Activated naive CD8-positive, alpha-beta T cell treated with anti-CD3 and anti-CD28 coated beads, Interleukin-2, amount 50 U/mL, for 24 hours (primary cell): ENCODE data around the gene SLC9A9.

Experiments used
- ATAC-seq: fragments of 150-1000 bp; cut with Tn5 transposase; one replicate; pipeline ENCODE4 v1.10.0; 2021
- DNase-seq: peaks from one replicate; pipeline ENCODE4 v3.0.0; 2021
- H3K27ac Mint-ChIP-seq: one replicate; pipeline ENCODE4 v1.8.0; 2021; ENCODE audit warnings: mild to moderate bottlenecking, mixed read lengths
- H3K27me3 Mint-ChIP-seq: one replicate; pipeline ENCODE4 v1.8.0; 2021; ENCODE audit warnings: mixed read lengths
- H3K36me3 Mint-ChIP-seq: one replicate; pipeline ENCODE4 v1.8.0; 2021; ENCODE audit warnings: low read depth, mixed read lengths
- H3K4me1 Mint-ChIP-seq: one replicate; pipeline ENCODE4 v1.8.0; 2021; ENCODE audit warnings: mixed read lengths
- H3K4me3 Mint-ChIP-seq: one replicate; pipeline ENCODE4 v1.8.0; 2021; ENCODE audit warnings: mild to moderate bottlenecking, moderate library complexity, mixed read lengths
- H3K9me3 Mint-ChIP-seq: one replicate; pipeline ENCODE4 v1.8.0; 2021; ENCODE audit warnings: mixed read lengths

Gene SLC9A9

GRCh38 chr3:143265501-143266070 is 582.7 kb downstream of the SLC9A9 start:
- no peak for DNase-seq
- peaks cover 13% of the 10 kb centered on the region for H3K4me1 Mint-ChIP-seq
- H3K9me3 Mint-ChIP-seq: no peaks in the 10 kb centered on the region
- no peak for ATAC-seq
- H3K27ac Mint-ChIP-seq: no peak overlapping the region
- H3K27me3 Mint-ChIP-seq: no peaks in the 10 kb centered on the region
- no peak overlapping the region for H3K4me3 Mint-ChIP-seq
- H3K36me3 Mint-ChIP-seq: peaks cover 4% of the 10 kb centered on the region

- ATAC-seq: no peak
Measured at GRCh38 chr3:143263852-143264513, 584.3 kb downstream of the SLC9A9 start.

DNA sequence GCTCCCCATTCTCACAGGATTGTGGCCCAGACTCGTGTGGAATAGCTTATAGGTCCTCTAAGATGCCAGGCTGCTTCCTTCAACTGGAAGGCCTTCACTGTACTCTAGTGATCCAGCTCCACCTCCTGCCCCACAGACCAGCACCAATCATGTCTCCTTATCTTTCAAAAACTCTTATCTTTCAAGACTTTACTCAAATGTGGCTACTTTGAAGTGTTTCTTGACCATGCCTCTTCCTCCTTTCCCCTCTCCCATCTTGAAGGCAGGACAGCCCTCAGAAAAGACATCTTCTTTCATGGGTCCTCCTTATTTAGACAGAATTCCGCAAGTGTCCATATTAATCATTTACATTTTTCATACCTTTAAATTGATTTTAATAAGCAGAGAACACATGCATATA is 586.4 kb downstream of the SLC9A9 start:
- Mint-ChIP-seq H3K27me3 (no peaks in the 10 kb centered on the region), H3K36me3 (peaks cover 4% of the 10 kb centered on the region), H3K27ac (no peak overlapping the region), H3K4me3 (no peak overlapping the region), H3K4me1 (peaks cover 8% of the 10 kb centered on the region), H3K9me3 (no peaks in the 10 kb centered on the region)
- no peak for DNase-seq
- ATAC-seq: no peak

More at GRCh38 chr3:143263852-143264513, 584.3 kb downstream of the SLC9A9 start:
- Mint-ChIP-seq H3K27ac (no peak overlapping the region), H3K4me3 (no peak overlapping the region), H3K36me3 (peaks cover 4% of the 10 kb centered on the region), H3K27me3 (no peaks in the 10 kb centered on the region), H3K4me1 (peaks cover 13% of the 10 kb centered on the region), H3K9me3 (no peaks in the 10 kb centered on the region)
- DNase-seq: no peak

GRCh38 chr3:143258692-143259091 is 589.6 kb downstream of the SLC9A9 start:
- no peaks in the 10 kb centered on the region for H3K36me3 Mint-ChIP-seq
- no peak for DNase-seq
- H3K4me1 Mint-ChIP-seq: no peaks in the 10 kb centered on the region
- no peaks in the 10 kb centered on the region for H3K27me3 Mint-ChIP-seq
- H3K9me3 Mint-ChIP-seq: no peaks in the 10 kb centered on the region
- H3K4me3 Mint-ChIP-seq: no peak overlapping the region
- no peak overlapping the region for H3K27ac Mint-ChIP-seq
- ATAC-seq: no peak

DNA sequence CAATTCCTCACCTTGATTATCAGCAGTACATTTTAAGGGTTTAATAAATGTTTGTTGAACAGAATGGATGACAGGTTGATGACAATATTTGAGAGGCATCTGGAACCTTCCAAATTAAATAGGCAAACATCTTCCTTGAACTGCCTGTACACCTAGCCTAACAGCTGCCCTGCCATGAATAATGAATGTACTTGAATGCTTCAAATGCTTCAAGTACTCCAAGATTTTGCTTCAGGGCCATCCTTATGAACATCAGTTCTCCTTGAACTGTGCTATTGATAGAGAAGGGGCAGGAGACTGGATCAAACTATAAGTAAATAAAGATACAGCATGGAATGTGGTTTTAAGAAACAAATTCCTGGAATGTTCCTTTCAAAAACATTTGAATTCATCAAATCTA is 591.9 kb downstream of the SLC9A9 start:
- DNase-seq: no peak
- Mint-ChIP-seq H3K27me3 (no peaks in the 10 kb centered on the region), H3K9me3 (no peaks in the 10 kb centered on the region), H3K4me1 (no peaks in the 10 kb centered on the region), H3K36me3 (no peaks in the 10 kb centered on the region), H3K4me3 (no peak overlapping the region), H3K27ac (no peak overlapping the region)
- no peak for ATAC-seq

- no peak for ATAC-seq
- no peak overlapping the region for H3K27ac Mint-ChIP-seq
- no peaks in the 10 kb centered on the region for H3K36me3 Mint-ChIP-seq
- H3K9me3 Mint-ChIP-seq: peaks cover 4% of the 10 kb centered on the region
- no peaks in the 10 kb centered on the region for H3K27me3 Mint-ChIP-seq
- H3K4me1 Mint-ChIP-seq: no peaks in the 10 kb centered on the region
- DNase-seq: no peak
- no peak overlapping the region for H3K4me3 Mint-ChIP-seq
Measured at GRCh38 chr3:143255739-143256138, 592.5 kb downstream of the SLC9A9 start.

GRCh38 chr3:143252931-143253330 is 595.3 kb downstream of the SLC9A9 start:
- Mint-ChIP-seq H3K36me3 (no peaks in the 10 kb centered on the region), H3K27me3 (no peaks in the 10 kb centered on the region), H3K27ac (no peak overlapping the region), H3K4me1 (no peaks in the 10 kb centered on the region), H3K4me3 (no peak overlapping the region), H3K9me3 (peaks cover 7% of the 10 kb centered on the region)
- no peak for DNase-seq
- ATAC-seq: no peak

DNA sequence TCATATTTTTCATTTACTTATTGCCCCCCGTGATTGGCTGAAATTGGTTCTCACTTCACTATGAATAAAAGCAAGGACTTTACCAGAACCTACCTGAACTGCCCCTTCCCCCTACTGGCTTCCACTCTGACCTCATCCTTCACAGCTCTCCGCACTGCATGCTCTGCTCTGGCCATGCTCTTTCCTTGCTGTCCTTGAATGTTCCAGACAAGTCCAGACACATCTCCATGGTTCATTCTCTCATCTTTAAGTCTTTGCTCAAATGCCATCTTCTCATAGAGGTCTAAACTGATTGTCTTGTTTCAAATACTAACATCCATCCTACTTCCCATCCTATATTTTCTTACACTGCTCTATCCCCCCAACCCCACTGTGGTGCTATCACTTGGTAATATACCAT is 599.3 kb downstream of the SLC9A9 start:
- Mint-ChIP-seq H3K27me3 (no peaks in the 10 kb centered on the region), H3K4me1 (no peaks in the 10 kb centered on the region), H3K9me3 (peaks cover 7% of the 10 kb centered on the region), H3K27ac (no peak overlapping the region), H3K36me3 (no peaks in the 10 kb centered on the region), H3K4me3 (no peak overlapping the region)
- ATAC-seq (no peak), DNase-seq (no peak)

DNA sequence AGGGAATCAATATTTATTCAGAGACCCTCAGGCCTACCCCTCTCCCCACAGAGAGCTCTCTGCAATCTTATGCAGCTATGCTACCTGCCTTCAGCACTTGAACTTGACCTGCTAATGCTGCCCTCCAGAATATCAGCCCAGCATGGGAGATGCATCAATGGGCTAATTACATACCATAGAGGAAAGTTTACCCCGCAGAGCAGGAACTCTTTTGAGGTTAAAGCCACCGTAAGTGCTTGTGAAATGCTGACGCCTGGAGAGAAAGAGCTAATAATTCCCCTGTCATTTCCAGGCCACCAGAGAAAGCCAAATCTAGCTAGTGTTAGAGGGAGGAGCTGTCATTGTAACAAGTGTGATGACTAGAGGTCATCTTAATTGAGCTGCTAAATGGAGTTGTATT is 601.2 kb downstream of the SLC9A9 start:
- DNase-seq (no peak), ATAC-seq (no peak)
- no peaks in the 10 kb centered on the region for H3K36me3 Mint-ChIP-seq
- H3K4me1 Mint-ChIP-seq: no peaks in the 10 kb centered on the region
- H3K27me3 Mint-ChIP-seq: no peaks in the 10 kb centered on the region
- H3K27ac Mint-ChIP-seq: no peak overlapping the region
- H3K9me3 Mint-ChIP-seq: peaks cover 7% of the 10 kb centered on the region
- no peak overlapping the region for H3K4me3 Mint-ChIP-seq

GRCh38 chr3:143245692-143246091 is 602.6 kb downstream of the SLC9A9 start:
- Mint-ChIP-seq H3K27ac (no peak overlapping the region), H3K9me3 (peaks cover 3% of the 10 kb centered on the region), H3K4me3 (no peak overlapping the region), H3K36me3 (no peaks in the 10 kb centered on the region), H3K27me3 (no peaks in the 10 kb centered on the region), H3K4me1 (no peaks in the 10 kb centered on the region)
- ATAC-seq (no peak), DNase-seq (no peak)

GRCh38 chr3:143244516-143245063 is 603.7 kb downstream of the SLC9A9 start:
- H3K9me3 Mint-ChIP-seq: no peaks in the 10 kb centered on the region
- no peak overlapping the region for H3K4me3 Mint-ChIP-seq
- DNase-seq: no peak
- H3K36me3 Mint-ChIP-seq: no peaks in the 10 kb centered on the region
- ATAC-seq: no peak
- no peaks in the 10 kb centered on the region for H3K27me3 Mint-ChIP-seq
- H3K27ac Mint-ChIP-seq: no peak overlapping the region
- H3K4me1 Mint-ChIP-seq: no peaks in the 10 kb centered on the region

- H3K27me3 Mint-ChIP-seq: no peaks in the 10 kb centered on the region
- peaks cover 2% of the 10 kb centered on the region for H3K9me3 Mint-ChIP-seq
- H3K4me1 Mint-ChIP-seq: no peaks in the 10 kb centered on the region
- no peak for DNase-seq
- ATAC-seq: no peak
- H3K4me3 Mint-ChIP-seq: no peak overlapping the region
- H3K36me3 Mint-ChIP-seq: no peaks in the 10 kb centered on the region
- no peak overlapping the region for H3K27ac Mint-ChIP-seq
Measured at GRCh38 chr3:143243686-143244085, 604.6 kb downstream of the SLC9A9 start.

DNA sequence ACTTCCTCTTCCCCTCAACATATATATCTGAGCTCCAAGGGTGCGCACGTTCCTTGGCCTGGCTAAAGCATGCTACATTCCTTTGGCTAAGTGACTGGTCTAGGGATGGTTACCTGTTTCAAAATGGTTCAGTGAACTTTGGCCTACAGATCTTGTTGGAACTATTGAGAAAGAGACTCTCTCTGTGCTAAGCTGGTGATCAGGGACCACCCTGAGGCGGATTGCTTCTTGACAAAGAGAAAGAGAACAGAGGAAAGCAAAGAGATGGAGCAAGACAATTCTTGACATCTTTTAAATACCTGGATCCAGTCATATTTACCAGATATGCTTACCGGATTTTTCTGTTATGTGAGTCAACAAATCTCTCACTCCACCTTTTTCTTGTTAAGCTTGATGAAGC is 605.6 kb downstream of the SLC9A9 start:
- Mint-ChIP-seq H3K9me3 (peaks cover 3% of the 10 kb centered on the region), H3K36me3 (no peaks in the 10 kb centered on the region), H3K4me1 (peaks cover 1% of the 10 kb centered on the region), H3K4me3 (no peak overlapping the region), H3K27me3 (no peaks in the 10 kb centered on the region), H3K27ac (no peak overlapping the region)
- no peak for ATAC-seq
- no peak for DNase-seq

GRCh38 chr3:143242101-143242500 is 606.2 kb downstream of the SLC9A9 start:
- H3K36me3 Mint-ChIP-seq: no peaks in the 10 kb centered on the region
- peaks cover 7% of the 10 kb centered on the region for H3K4me1 Mint-ChIP-seq
- H3K27ac Mint-ChIP-seq: no peak overlapping the region
- DNase-seq (no peak), ATAC-seq (no peak)
- H3K9me3 Mint-ChIP-seq: peaks cover 3% of the 10 kb centered on the region
- no peak overlapping the region for H3K4me3 Mint-ChIP-seq
- no peaks in the 10 kb centered on the region for H3K27me3 Mint-ChIP-seq

DNA sequence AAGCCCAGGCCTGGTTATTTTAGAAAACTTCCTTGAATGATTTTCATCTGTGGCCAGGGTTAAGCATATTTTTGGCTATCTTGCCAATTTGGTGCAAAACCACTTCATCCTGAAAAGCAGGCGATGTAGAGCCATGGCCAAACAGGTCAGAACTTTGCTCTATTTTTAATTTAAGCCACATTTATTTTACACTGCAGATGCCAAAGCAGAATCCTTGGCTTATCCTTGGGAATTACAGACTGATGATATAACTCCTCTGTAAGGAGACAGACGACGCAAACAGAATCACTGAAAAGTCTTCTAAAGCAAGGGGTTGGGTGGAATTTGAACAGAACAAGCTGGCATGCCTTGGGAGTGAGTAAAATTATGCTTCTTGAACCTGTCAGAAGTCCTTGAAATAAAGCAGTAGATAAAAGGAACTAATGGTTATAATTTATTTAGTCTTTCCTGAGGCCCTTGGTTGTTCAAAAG is 606.8 kb downstream of the SLC9A9 start:
- peaks cover 10% of the 10 kb centered on the region for H3K4me1 Mint-ChIP-seq
- no peaks in the 10 kb centered on the region for H3K36me3 Mint-ChIP-seq
- no peak overlapping the region for H3K27ac Mint-ChIP-seq
- no peak overlapping the region for H3K4me3 Mint-ChIP-seq
- H3K9me3 Mint-ChIP-seq: peaks cover 7% of the 10 kb centered on the region
- DNase-seq: no peak
- ATAC-seq: no peak
- no peaks in the 10 kb centered on the region for H3K27me3 Mint-ChIP-seq
